Keratinocyte (primary cell): Measurements from ENCODE around the gene SLIT3. TPM values are rescaled to one million over a fixed set of nuclear protein-coding genes. Genes with fewer than 3 reads are reported as not detected.

Experiments used
- DNase-seq: peaks from one replicate; pipeline ENCODE4 v3.0.0-alpha.2; 2011; ENCODE audit warnings: low read depth, missing footprints, low spot score
- FAIRE-seq: peaks from 2 replicates; lab custom pipeline; 2011; peaks lifted over from hg19 to GRCh38; lab: Jason Lieb, UNC
- H2AFZ ChIP-seq: 2 replicates; pipeline ENCODE4 v1.6.0; 2012; ENCODE audit warnings: low read length, control low read depth, inconsistent platforms; ENCODE audit not compliant: control insufficient read depth
- H3K27ac ChIP-seq: 2 replicates; pipeline ENCODE4 v1.5.1; 2011; ENCODE audit warnings: low read length; ENCODE audit not compliant: control insufficient read depth, insufficient read depth
- H3K27me3 ChIP-seq: 3 replicates; pipeline ENCODE4 v1.6.0; 2011; ENCODE audit warnings: low read length; ENCODE audit not compliant: control insufficient read depth, insufficient read depth; ENCODE audit errors: extremely low read depth
- H3K36me3 ChIP-seq, 2 experiments: 2 replicates in 1 of 2; 3 replicates in 1 of 2; pipeline ENCODE4 v1.5.1; 2011; ENCODE audit warnings: low read length in 2 of 2, mild to moderate bottlenecking in 1 of 2; ENCODE audit not compliant: control insufficient read depth in 2 of 2, insufficient read depth in 2 of 2; ENCODE audit errors: extremely low read depth in 1 of 2
- H3K4me1 ChIP-seq: 3 replicates; pipeline ENCODE4 v1.5.1; 2011; ENCODE audit warnings: low read length; ENCODE audit not compliant: control insufficient read depth, insufficient read depth; ENCODE audit errors: extremely low read depth
- H3K4me2 ChIP-seq: 3 replicates; pipeline ENCODE4 v1.6.0; 2011; ENCODE audit warnings: low read depth, low read length; ENCODE audit not compliant: control insufficient read depth, insufficient read depth; ENCODE audit errors: extremely low read depth
- H3K4me3 ChIP-seq, 3 experiments: fragments of 200-600 bp in 1 of 3; sonication (generic) in 1 of 3; 2 replicates in 2 of 3; 3 replicates in 1 of 3; pipeline ENCODE4 v1.5.1; 2011 to 2016; ENCODE audit warnings: low read length in 3 of 3, mild to moderate bottlenecking in 3 of 3, control low read depth in 2 of 3, inconsistent platforms in 1 of 3, low read depth in 1 of 3, mixed read lengths in 1 of 3, mixed run types in 1 of 3, moderate library complexity in 1 of 3; ENCODE audit not compliant: control insufficient read depth in 2 of 3, insufficient read depth in 2 of 3; ENCODE audit errors: extremely low read depth in 1 of 3
- H3K79me2 ChIP-seq: 2 replicates; pipeline ENCODE4 v1.6.0; 2012; ENCODE audit warnings: low read length; ENCODE audit not compliant: control insufficient read depth, insufficient read depth
- H3K9ac ChIP-seq: 3 replicates; pipeline ENCODE4 v1.6.0; 2011; ENCODE audit warnings: low read length; ENCODE audit not compliant: control insufficient read depth, insufficient read depth; ENCODE audit errors: extremely low read depth
- H3K9me1 ChIP-seq: 3 replicates; pipeline ENCODE4 v1.6.0; 2011; ENCODE audit warnings: low read length; ENCODE audit not compliant: control insufficient read depth, insufficient read depth; ENCODE audit errors: extremely low read depth
- H3K9me3 ChIP-seq: 2 replicates; pipeline ENCODE4 v1.5.1; 2012; ENCODE audit warnings: low read depth, low read length; ENCODE audit not compliant: control insufficient read depth
- H4K20me1 ChIP-seq: 3 replicates; pipeline ENCODE4 v1.6.0; 2011; ENCODE audit warnings: low read length; ENCODE audit not compliant: control insufficient read depth, insufficient read depth; ENCODE audit errors: extremely low read depth
- EZH2 ChIP-seq: IDR thresholded peaks from one replicate; pipeline ENCODE4 v1.6.1; 2012; ENCODE audit warnings: inconsistent platforms, mild to moderate bottlenecking, low read length, moderate library complexity
- dilution Hi-C: fragments of 300-500 bp; cut with MboI; formaldehyde crosslinking; loops from one replicate; pipeline ENCODE4 v1.7.0; 2020; ENCODE audit warnings: low sequenced_read_pairs; ENCODE audit not compliant: extremely low pct_ligation_motif_present
- polyA plus RNA-seq, 5 experiments: library from polyadenylated mRNA; depleted of rRNA in 3 of 5; stranded (reverse) in 3 of 5; stranded (forward) in 1 of 5; unstranded in 1 of 5; fragments of >200 nt; gene quantifications; 1 replicate in 1 of 5; 2 replicates in 3 of 5; 3 replicates in 1 of 5; pipeline versions ENCODE4 v1.2.1 to v1.2.3, GENCODE V29; 2011 to 2012; ENCODE audit warnings: missing spikeins in 2 of 5, low read depth in 1 of 5, low replicate concordance in 1 of 5
- TF ChIP-seq, protein P1 (sequence below), 3 experiments: IDR thresholded peaks in 1 of 3; conservative IDR thresholded peaks in 1 of 3; optimal IDR thresholded peaks in 1 of 3; 2 replicates in 2 of 3; 3 replicates in 1 of 3; pipeline versions ENCODE3 to v1.5.1; 2011; ENCODE audit warnings: low read length in 3 of 3, mild to moderate bottlenecking in 3 of 3, moderate library complexity in 2 of 3, control low read depth in 1 of 3, inconsistent platforms in 1 of 3; ENCODE audit not compliant: insufficient read depth in 2 of 3; ENCODE audit errors: extremely low read depth in 1 of 3

The SLIT3 gene
- polyA plus RNA-seq, 1 donor (not counting 4 experiments of a cell fraction or from before 2014, with no cell fraction given): 2.4 TPM

GRCh38 chr5:169325273-169325672, 24.3 kb upstream of the SLIT3 start:
- no peaks in the 10 kb centered on the region for H3K27me3 ChIP-seq
- dilution Hi-C loops: no loop called here
- H3K9me3 ChIP-seq: no peaks in the 10 kb centered on the region
- no peaks in the 10 kb centered on the region for H3K36me3 ChIP-seq
- no peak overlapping the region for H3K4me3 ChIP-seq
- H3K9me1 ChIP-seq: no peaks in the 10 kb centered on the region
- no peak overlapping the region for H3K9ac ChIP-seq
- H3K4me1 ChIP-seq: no peaks in the 10 kb centered on the region
- TF ChIP-seq, protein P1, sequence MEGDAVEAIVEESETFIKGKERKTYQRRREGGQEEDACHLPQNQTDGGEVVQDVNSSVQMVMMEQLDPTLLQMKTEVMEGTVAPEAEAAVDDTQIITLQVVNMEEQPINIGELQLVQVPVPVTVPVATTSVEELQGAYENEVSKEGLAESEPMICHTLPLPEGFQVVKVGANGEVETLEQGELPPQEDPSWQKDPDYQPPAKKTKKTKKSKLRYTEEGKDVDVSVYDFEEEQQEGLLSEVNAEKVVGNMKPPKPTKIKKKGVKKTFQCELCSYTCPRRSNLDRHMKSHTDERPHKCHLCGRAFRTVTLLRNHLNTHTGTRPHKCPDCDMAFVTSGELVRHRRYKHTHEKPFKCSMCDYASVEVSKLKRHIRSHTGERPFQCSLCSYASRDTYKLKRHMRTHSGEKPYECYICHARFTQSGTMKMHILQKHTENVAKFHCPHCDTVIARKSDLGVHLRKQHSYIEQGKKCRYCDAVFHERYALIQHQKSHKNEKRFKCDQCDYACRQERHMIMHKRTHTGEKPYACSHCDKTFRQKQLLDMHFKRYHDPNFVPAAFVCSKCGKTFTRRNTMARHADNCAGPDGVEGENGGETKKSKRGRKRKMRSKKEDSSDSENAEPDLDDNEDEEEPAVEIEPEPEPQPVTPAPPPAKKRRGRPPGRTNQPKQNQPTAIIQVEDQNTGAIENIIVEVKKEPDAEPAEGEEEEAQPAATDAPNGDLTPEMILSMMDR (optimal IDR thresholded peaks at IDR 0.05 in 1 of 3, IDR thresholded peaks at IDR 0.05 in 1 of 3, conservative IDR thresholded peaks at IDR 0.05 in 1 of 3; ENCODE audit: extremely low read depth in 1 of 3, insufficient read depth in 2 of 3, low read length in 3 of 3): no peak
- TF ChIP-seq EZH2: no peak
- H4K20me1 ChIP-seq: no peaks in the 10 kb centered on the region
- FAIRE-seq (no peak), DNase-seq (no peak)
- H3K4me2 ChIP-seq: no peak overlapping the region
- no peak overlapping the region for H2AFZ ChIP-seq
- H3K79me2 ChIP-seq: no peaks in the 10 kb centered on the region
- no peak overlapping the region for H3K27ac ChIP-seq

DNA sequence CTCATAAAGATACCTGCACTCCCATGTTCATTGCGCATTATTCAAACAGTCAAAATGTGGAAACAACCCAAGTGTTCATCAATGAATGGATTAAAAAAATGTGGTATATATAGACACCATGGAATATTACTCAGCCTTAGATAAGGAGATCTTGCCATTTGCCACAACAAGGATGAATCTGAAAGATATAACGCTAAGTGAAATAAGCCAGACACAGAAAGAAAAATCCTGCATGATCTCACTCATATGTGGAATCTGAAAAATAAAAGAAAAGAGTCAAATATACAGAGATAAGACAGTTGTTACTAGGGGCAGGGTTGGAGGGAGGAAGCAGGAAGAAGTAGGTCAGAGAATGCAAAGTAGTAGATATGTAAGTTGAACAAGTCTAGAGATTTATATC, 17.6 kb upstream of the SLIT3 start:
- Histone ChIP-seq H3K36me3 (no peaks in the 10 kb centered on the region), H3K9me1 (no peaks in the 10 kb centered on the region), H3K9ac (no peak overlapping the region), H4K20me1 (no peaks in the 10 kb centered on the region), H3K4me1 (no peaks in the 10 kb centered on the region), H3K79me2 (no peaks in the 10 kb centered on the region), H3K4me3 (no peak overlapping the region), H3K27ac (no peak overlapping the region), H2AFZ (no peak overlapping the region), H3K9me3 (no peaks in the 10 kb centered on the region), H3K4me2 (no peak overlapping the region), H3K27me3 (no peaks in the 10 kb centered on the region)
- dilution Hi-C loops: no loop called here
- FAIRE-seq (no peak), DNase-seq (no peak)
- no peak for TF ChIP-seq EZH2
- TF ChIP-seq, protein P1 (optimal IDR thresholded peaks at IDR 0.05 in 1 of 3, IDR thresholded peaks at IDR 0.05 in 1 of 3, conservative IDR thresholded peaks at IDR 0.05 in 1 of 3; ENCODE audit: extremely low read depth in 1 of 3, insufficient read depth in 2 of 3, low read length in 3 of 3): no peak
